ENCODE data around the gene SHB. TPM values are rescaled to one million over a fixed set of nuclear protein-coding genes. Genes with fewer than 3 reads are reported as not detected.

SHB gene
- total and polyA plus RNA-seq, 2 of the 13 experiments (the other 11 are each of a cell fraction or from before 2014, with no cell fraction given) = 19.4 to 20.7 TPM

DNA sequence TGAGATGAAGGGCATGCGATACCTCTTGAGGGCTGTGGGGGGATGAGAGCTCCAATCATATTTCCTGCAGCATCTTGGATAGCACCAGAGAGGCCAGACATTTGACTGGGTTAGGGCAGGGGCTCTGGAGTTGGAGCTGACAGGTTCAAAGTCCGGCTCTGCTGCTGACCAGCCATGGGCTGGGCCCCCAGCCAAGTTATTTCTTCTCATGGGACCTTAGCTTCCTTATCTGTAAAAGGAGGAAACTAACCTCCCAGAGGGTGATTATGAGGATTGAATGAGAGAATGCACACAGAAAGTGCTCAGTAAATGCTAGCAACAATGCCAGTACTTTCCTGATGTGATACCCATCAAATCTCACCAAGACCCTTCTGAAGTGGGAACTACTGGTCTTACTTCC is 99.9 kb downstream of the SHB start:
- Histone ChIP-seq H3K27me3 (ENCODE audit: control insufficient read depth in 1 of 2, insufficient read depth in 2 of 2, low read length in 2 of 2) (no peaks in the 10 kb centered on the region), H3K27ac (ENCODE audit: extremely low read length, insufficient read depth, low read length) (no peak overlapping the region), H3K36me3 (replicated peaks in 1 of 2; ENCODE audit: control insufficient read depth in 1 of 2, insufficient read depth in 2 of 2, low read length in 2 of 2) (peaks cover 18 to 63% of the 10 kb centered on the region in 2 experiments), H2AFZ (ENCODE audit: low read length) (no peak overlapping the region), H3K79me2 (ENCODE audit: insufficient read depth, low read length) (peaks cover 15% of the 10 kb centered on the region), H3K4me1 (ENCODE audit: insufficient read depth, low read length) (peaks cover 85% of the 10 kb centered on the region), H3K4me3 (replicated peaks in 1 of 3; ENCODE audit: insufficient read depth in 1 of 3, low read depth in 2 of 3, low read length in 3 of 3) (no peak overlapping the region), H3K9me3 (ENCODE audit: low read length) (no peaks in the 10 kb centered on the region), H4K20me1 (ENCODE audit: insufficient read depth, low read length) (peaks cover 66% of the 10 kb centered on the region), H3K9ac (ENCODE audit: insufficient read depth, low read depth, low read length) (no peak overlapping the region), H3K4me2 (ENCODE audit: low read depth, low read length) (no peak overlapping the region)
- CTCF ChIA-PET (ENCODE audit: low intra/inter-chr PET ratio, low total read pairs) = no interaction called here
- DNase-seq (ENCODE audit: low spot score) (peak; percentile 73), ATAC-seq (peak; percentile 28), FAIRE-seq (no peak)
- WGBS (ENCODE audit: low lambda C conversion rate) = 56% methylated on average over 2 of the region's 2 CpGs
- in situ Hi-C loops (cut with HindIII; ENCODE audit: extremely low pct_ligation_motif_present, low pct_unique_long_range_greater_than_20kb) (no loop called here), intact Hi-C loops (cut with micrococcal nuclease; ENCODE audit: unreplicated experiment) (loop anchor here (5.0 kb wide), 3 partner anchors 38 to 78 kb away; no protein-coding TSS in a partner anchor)
- no TSS peak for BruUV-seq (replicated peaks)
- POLR2A ChIA-PET = interaction anchor here (0.6 to 1.5 kb wide), 7 partner anchors 40 to 101 kb away, joined by 3 to 8 read pairs (median 4); no protein-coding TSS in a partner anchor
- no peak for TF ChIP-seq NAIF1 (CRISPR knock-in tag; IDR thresholded peaks at IDR 0.05; ENCODE audit: borderline replicate concordance)
- TF ChIP-seq HDAC2 (CRISPR knock-in tag; IDR thresholded peaks at IDR 0.05) = peak; percentile 20; the same call in 1 of the 2 replicates
- TF ChIP-seq ZSCAN30 (CRISPR knock-in tag; IDR thresholded peaks at IDR 0.05) = no peak
- TF ChIP-seq, protein P1, sequence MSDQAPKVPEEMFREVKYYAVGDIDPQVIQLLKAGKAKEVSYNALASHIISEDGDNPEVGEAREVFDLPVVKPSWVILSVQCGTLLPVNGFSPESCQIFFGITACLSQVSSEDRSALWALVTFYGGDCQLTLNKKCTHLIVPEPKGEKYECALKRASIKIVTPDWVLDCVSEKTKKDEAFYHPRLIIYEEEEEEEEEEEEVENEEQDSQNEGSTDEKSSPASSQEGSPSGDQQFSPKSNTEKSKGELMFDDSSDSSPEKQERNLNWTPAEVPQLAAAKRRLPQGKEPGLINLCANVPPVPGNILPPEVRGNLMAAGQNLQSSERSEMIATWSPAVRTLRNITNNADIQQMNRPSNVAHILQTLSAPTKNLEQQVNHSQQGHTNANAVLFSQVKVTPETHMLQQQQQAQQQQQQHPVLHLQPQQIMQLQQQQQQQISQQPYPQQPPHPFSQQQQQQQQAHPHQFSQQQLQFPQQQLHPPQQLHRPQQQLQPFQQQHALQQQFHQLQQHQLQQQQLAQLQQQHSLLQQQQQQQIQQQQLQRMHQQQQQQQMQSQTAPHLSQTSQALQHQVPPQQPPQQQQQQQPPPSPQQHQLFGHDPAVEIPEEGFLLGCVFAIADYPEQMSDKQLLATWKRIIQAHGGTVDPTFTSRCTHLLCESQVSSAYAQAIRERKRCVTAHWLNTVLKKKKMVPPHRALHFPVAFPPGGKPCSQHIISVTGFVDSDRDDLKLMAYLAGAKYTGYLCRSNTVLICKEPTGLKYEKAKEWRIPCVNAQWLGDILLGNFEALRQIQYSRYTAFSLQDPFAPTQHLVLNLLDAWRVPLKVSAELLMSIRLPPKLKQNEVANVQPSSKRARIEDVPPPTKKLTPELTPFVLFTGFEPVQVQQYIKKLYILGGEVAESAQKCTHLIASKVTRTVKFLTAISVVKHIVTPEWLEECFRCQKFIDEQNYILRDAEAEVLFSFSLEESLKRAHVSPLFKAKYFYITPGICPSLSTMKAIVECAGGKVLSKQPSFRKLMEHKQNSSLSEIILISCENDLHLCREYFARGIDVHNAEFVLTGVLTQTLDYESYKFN (CRISPR knock-in tag; conservative IDR thresholded peaks at IDR 0.05) = peak; percentile 48
- TF ChIP-seq MEIS1 (CRISPR knock-in tag; IDR thresholded peaks at IDR 0.05; ENCODE audit: borderline replicate concordance) = 0 out of 2 replicates have a peak, but pooled peaks have one; percentile 28
- peak; percentile 45; the same call in 1 of the 2 replicates for TF ChIP-seq NCOR1 (IDR thresholded peaks at IDR 0.05; ENCODE audit: borderline replicate concordance, low read length)
- TF ChIP-seq DPF2 (CRISPR knock-in tag; IDR thresholded peaks at IDR 0.05; ENCODE audit: borderline replicate concordance, low read depth) = no peak
- TF ChIP-seq SAP130 (CRISPR knock-in tag; IDR thresholded peaks at IDR 0.05; ENCODE audit: low read depth) = peak; percentile 30
- TF ChIP-seq XRCC5 (optimal IDR thresholded peaks at IDR 0.05; ENCODE audit: low read length) = peak; percentile 19
- TF ChIP-seq SRSF1 (optimal IDR thresholded peaks at IDR 0.05; ENCODE audit: low read depth, low read length) = no peak
- TF ChIP-seq, protein P2, sequence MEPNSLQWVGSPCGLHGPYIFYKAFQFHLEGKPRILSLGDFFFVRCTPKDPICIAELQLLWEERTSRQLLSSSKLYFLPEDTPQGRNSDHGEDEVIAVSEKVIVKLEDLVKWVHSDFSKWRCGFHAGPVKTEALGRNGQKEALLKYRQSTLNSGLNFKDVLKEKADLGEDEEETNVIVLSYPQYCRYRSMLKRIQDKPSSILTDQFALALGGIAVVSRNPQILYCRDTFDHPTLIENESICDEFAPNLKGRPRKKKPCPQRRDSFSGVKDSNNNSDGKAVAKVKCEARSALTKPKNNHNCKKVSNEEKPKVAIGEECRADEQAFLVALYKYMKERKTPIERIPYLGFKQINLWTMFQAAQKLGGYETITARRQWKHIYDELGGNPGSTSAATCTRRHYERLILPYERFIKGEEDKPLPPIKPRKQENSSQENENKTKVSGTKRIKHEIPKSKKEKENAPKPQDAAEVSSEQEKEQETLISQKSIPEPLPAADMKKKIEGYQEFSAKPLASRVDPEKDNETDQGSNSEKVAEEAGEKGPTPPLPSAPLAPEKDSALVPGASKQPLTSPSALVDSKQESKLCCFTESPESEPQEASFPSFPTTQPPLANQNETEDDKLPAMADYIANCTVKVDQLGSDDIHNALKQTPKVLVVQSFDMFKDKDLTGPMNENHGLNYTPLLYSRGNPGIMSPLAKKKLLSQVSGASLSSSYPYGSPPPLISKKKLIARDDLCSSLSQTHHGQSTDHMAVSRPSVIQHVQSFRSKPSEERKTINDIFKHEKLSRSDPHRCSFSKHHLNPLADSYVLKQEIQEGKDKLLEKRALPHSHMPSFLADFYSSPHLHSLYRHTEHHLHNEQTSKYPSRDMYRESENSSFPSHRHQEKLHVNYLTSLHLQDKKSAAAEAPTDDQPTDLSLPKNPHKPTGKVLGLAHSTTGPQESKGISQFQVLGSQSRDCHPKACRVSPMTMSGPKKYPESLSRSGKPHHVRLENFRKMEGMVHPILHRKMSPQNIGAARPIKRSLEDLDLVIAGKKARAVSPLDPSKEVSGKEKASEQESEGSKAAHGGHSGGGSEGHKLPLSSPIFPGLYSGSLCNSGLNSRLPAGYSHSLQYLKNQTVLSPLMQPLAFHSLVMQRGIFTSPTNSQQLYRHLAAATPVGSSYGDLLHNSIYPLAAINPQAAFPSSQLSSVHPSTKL (CRISPR knock-in tag; IDR thresholded peaks at IDR 0.05) = peak; percentile 55; the same call in 1 of the 2 replicates
- TF ChIP-seq, protein P3, sequence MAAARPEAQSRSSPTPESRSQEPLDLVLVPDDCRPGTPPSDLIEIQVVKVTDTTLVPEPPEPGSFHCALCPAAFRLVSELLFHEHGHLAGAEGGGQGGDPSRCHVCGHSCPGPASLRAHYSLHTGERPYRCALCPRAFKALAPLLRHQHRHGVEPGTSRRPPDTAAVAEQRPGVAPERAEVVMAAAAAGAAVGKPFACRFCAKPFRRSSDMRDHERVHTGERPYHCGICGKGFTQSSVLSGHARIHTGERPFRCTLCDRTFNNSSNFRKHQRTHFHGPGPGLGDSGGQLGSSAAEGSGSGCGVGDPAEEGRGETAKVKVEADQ (CRISPR knock-in tag; IDR thresholded peaks at IDR 0.05; ENCODE audit: borderline replicate concordance) = no peak
- peak; percentile 78 for TF ChIP-seq HNF4A (CRISPR knock-in tag; IDR thresholded peaks at IDR 0.05)
- 0 out of 4 replicates have a peak, but pooled peaks of 1 of the 2 experiments have one; percentile 11 for TF ChIP-seq EP300 (IDR thresholded peaks at IDR 0.05; ENCODE audit: low read depth in 2 of 2, low read length in 2 of 2)
- no peak for TF ChIP-seq EP300 (CRISPR knock-in tag; IDR thresholded peaks at IDR 0.05; ENCODE audit: borderline replicate concordance)
- TF ChIP-seq ETV5 (CRISPR knock-in tag; IDR thresholded peaks at IDR 0.05; ENCODE audit: borderline replicate concordance) = peak; percentile 6; the same call in 1 of the 2 replicates
- 0 out of 2 replicates have a peak, but pooled peaks have one; percentile 33 for TF ChIP-seq SNAPC2 (CRISPR knock-in tag; IDR thresholded peaks at IDR 0.05)

All from HepG2 (cell line).